ENCODE measurements around the gene ZDHHC17.

- no peak for TF ChIP-seq CTCF (IDR thresholded peaks at IDR 0.05; ENCODE audit: low read length)
- no peak for TF ChIP-seq EZH2 (IDR thresholded peaks at IDR 0.05; ENCODE audit: borderline replicate concordance, low read length)
Observed at GRCh38 chr12:76813972-76814371, 50.1 kb downstream of the ZDHHC17 start.
